HL-60/S4 treated with phorbol 12-myristate 13-acetate at 8.2 ng/mL for 4 days and 3 days (cell line): Measurements from ENCODE around the gene TMEM41B.
"Not testable (repeated sequence)": the region's sequence is repeated elsewhere in the genome, so short reads cannot be mapped to it uniquely, and the experiment has no call there.

Experiments used
- in situ Hi-C: fragments of 300-500 bp; cut with MboI; formaldehyde crosslinking; loops from 2 replicates; pipeline ENCODE4 v1.15.0; 2022; ENCODE audit warnings: low sequenced_read_pairs

The TMEM41B gene

DNA sequence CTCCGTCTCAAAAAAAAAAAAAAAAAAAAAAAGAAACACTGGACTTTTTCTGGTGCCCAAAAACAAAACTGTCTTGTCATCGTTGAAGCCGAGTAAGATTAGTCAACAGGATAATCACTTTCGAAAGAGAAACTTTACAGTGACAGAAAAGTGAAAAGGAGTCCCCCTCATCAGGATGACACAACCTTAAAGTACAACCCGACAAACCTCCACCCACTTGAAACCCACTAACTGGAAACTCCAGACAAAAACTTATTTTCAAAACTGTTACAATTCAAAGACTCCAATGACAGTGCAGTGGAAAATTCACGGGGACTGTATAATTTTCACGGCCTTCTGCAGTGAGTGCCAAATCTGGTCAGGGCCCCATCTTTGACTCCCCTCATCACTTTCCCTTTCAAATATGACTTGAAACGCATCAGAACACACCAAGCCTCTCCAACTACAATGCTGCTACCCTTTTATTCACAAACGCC is 50.5 kb downstream of the TMEM41B start:
- in situ Hi-C loops: no loop called here

DNA sequence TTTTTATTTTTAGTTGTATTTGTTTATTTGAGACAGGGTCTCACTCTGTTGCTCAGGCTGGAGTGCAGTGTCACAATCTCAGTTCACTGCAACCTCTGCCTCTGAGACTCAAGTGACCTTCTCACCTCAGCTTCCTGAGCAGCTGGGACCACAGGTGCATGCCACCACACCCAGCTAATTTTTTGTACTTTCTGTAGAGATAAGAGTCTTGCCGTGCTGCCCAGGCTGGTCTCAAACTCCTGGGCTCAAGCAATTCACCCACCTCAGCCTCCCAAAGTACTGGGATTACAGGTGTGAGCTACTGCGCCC is 53.6 kb downstream of the TMEM41B start:
- in situ Hi-C loops: not testable (repeated sequence)

- in situ Hi-C loops: no loop called here
These were observed 54.2 kb downstream of the TMEM41B start for GRCh38 chr11:9259981-9260837.

GRCh38 chr11:9258279-9258678 is 56.1 kb downstream of the TMEM41B start:
- in situ Hi-C loops: not testable (repeated sequence)

- in situ Hi-C loops: no loop called here
These were observed 60.0 kb downstream of the TMEM41B start for GRCh38 chr11:9254416-9254815.

- in situ Hi-C loops: no loop called here
These were observed 61.3 kb downstream of the TMEM41B start for GRCh38 chr11:9253086-9253485.

GRCh38 chr11:9251311-9251710 is 63.1 kb downstream of the TMEM41B start:
- in situ Hi-C loops: no loop called here

DNA sequence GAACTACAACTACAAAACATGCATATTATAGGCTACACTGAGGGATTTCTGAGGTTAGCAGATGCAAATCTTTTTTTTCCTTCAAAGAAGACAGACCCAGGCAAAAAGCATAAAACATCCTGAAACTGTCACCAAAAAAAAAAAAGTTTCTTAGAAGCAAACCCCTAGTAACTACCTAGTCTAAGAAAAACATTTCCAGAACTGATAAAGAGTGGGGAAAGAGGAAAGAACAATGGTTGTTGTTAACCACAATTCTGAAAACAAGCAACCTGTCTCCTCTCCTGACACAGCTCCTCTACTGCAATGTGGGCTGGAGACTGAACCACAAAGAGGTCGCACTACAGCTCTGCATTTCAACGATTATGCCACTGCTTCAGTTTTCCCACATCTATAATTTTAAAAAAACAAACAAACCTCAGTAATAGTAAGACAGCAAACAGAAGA is 64.2 kb downstream of the TMEM41B start:
- in situ Hi-C loops: no loop called here

GRCh38 chr11:9249252-9249651 is 65.1 kb downstream of the TMEM41B start:
- in situ Hi-C loops: no loop called here

DNA sequence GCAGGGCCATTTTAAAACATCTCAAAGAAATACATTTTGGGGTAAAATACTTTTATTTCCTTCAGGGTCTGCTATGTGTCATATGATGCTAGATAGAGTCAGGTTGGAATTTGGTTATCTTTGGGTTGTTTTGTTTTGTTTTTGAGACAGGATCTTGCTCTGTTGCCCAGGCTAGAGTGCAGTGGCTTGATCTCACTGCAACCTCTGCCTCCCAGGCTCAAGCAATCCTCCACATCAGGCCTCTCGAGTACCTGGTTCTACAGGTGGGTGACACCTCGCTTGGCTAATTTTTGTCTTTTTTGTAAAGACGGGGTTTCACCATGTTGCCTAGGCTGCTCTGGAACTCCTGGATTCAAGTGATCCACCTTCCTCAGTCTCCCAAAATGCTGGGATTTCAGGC is 66.5 kb downstream of the TMEM41B start:
- in situ Hi-C loops: no loop called here

- in situ Hi-C loops: not testable (repeated sequence)
These were observed 78.2 kb downstream of the TMEM41B start for GRCh38 chr11:9236242-9236641.

DNA sequence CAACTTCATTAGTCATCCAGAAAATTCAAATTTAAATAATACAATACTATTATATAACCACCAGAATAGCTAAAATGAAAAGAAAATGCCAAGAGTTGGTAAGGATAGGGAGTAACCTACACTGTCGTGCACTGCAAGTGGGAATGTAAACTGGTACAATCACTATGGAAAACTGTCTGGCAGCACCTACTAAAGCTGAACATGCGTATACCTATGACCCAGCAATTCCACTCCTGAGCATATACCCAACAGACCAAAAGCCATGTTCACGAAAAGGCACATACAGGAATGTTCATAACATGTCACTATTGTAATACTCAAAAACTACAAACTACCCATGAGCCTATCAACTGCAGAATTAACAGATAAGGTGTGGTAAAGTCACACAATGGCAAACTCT is 81.9 kb downstream of the TMEM41B start:
- in situ Hi-C loops: no loop called here

GRCh38 chr11:9231848-9232177 is 82.6 kb downstream of the TMEM41B start:
- in situ Hi-C loops: no loop called here
